IPS-NIHi7 (cell line): ENCODE results near the gene CNTN2.

ENCODE experiments used
- DNase-seq: peaks from one replicate; pipeline ENCODE4 v3.0.0; 2012; ENCODE audit warnings: mixed read lengths; ENCODE audit errors: extremely low spot score

CNTN2 gene

GRCh38 chr1:205054013-205054412 is 11.0 kb downstream of the CNTN2 start:
- peak; percentile 63 for DNase-seq

- no peak for DNase-seq
Observed at GRCh38 chr1:205056188-205056611, 13.2 kb downstream of the CNTN2 start.

- no peak for DNase-seq
Observed at GRCh38 chr1:205056956-205057568, 14.1 kb downstream of the CNTN2 start.

- no peak for DNase-seq
Observed at GRCh38 chr1:205057808-205058575, 15.0 kb downstream of the CNTN2 start.

GRCh38 chr1:205058853-205059252 is 15.8 kb downstream of the CNTN2 start:
- DNase-seq, result no peak

- DNase-seq, result no peak
Observed at GRCh38 chr1:205059660-205060059, 16.6 kb downstream of the CNTN2 start.

GRCh38 chr1:205060746-205061145 is 17.7 kb downstream of the CNTN2 start:
- no peak for DNase-seq

GRCh38 chr1:205061227-205061626 is 18.2 kb downstream of the CNTN2 start:
- DNase-seq, result no peak

GRCh38 chr1:205061665-205062069 is 18.7 kb downstream of the CNTN2 start:
- DNase-seq, result peak; percentile 93

GRCh38 chr1:205062319-205062718 is 19.3 kb downstream of the CNTN2 start:
- DNase-seq, result no peak

- DNase-seq, result no peak
Observed at GRCh38 chr1:205062895-205063294, 19.9 kb downstream of the CNTN2 start.

- no peak for DNase-seq
Observed at GRCh38 chr1:205064301-205064700, 21.3 kb downstream of the CNTN2 start.

GRCh38 chr1:205064741-205065316 is 21.8 kb downstream of the CNTN2 start:
- no peak for DNase-seq

GRCh38 chr1:205065666-205066065 is 22.7 kb downstream of the CNTN2 start:
- no peak for DNase-seq

GRCh38 chr1:205066141-205066818 is 23.3 kb downstream of the CNTN2 start:
- DNase-seq, result peak; percentile 50

GRCh38 chr1:205067031-205067430 is 24.0 kb downstream of the CNTN2 start:
- no peak for DNase-seq

GRCh38 chr1:205068001-205068400 is 25.0 kb downstream of the CNTN2 start:
- no peak for DNase-seq

GRCh38 chr1:205068457-205069040 is 25.5 kb downstream of the CNTN2 start:
- DNase-seq, result no peak

- DNase-seq, result no peak
Observed at GRCh38 chr1:205069371-205070125, 26.5 kb downstream of the CNTN2 start.

GRCh38 chr1:205071028-205071409 is 28.0 kb downstream of the CNTN2 start:
- DNase-seq, result no peak

- no peak for DNase-seq
Observed at GRCh38 chr1:205071801-205072200, 28.8 kb downstream of the CNTN2 start.
